Mucosa of descending colon (tissue), 3 donors: Measurements from ENCODE around the gene EHD1. TPM values are rescaled to one million over a fixed set of nuclear protein-coding genes. Genes with fewer than 3 reads are reported as not detected.

Experiments used
- ATAC-seq: fragments of 200-7000 bp; cut with Tn5 transposase; one replicate; pipeline ENCODE4 v1.9.1; 2020; ENCODE audit warnings: mild to moderate bottlenecking, moderate library complexity
- DNase-seq, 3 donors: peaks; one replicate each; pipeline ENCODE4 v3.0.0-alpha.2; 2020
- H3K36me3 ChIP-seq: fragments of 200-600 bp; one replicate; pipeline ENCODE4 v1.8.0; 2021; ENCODE audit warnings: low read depth, mild to moderate bottlenecking
- H3K4me1 ChIP-seq: fragments of 200-600 bp; one replicate; pipeline ENCODE4 v1.8.0; 2021; ENCODE audit warnings: low read depth, mild to moderate bottlenecking
- H3K4me3 ChIP-seq: fragments of 200-600 bp; one replicate; pipeline ENCODE4 v1.8.0; 2021; ENCODE audit warnings: mild to moderate bottlenecking
- H3K9me3 ChIP-seq: fragments of 200-600 bp; one replicate; pipeline ENCODE4 v1.8.0; 2021; ENCODE audit warnings: mild to moderate bottlenecking
- intact Hi-C, 2 donors: fragments of 100-400 bp; cut with DNase I in 1 of 2; cut with micrococcal nuclease in 1 of 2; formaldehyde crosslinking; loops; one replicate each; pipeline versions ENCODE4 v1.11.0 to v1.11.1; 2022; cut with DNase I, micrococcal nuclease
- total RNA-seq, 3 donors: library from RNA; stranded (reverse); fragmentation: NEBNext Ultra II Directional in 2 of 3; extraction: Animal tissue kit (Norgen Biotek cat#: 25700) in 2 of 3; gene quantifications; one replicate each; pipeline versions ENCODE4 v1.2.1 to v1.2.4, GENCODE V29; 2021 to 2023
- TF ChIP-seq, protein P1 (sequence below): fragments of 200-600 bp; IDR thresholded peaks from one replicate; pipeline ENCODE4 v1.8.0; 2022; ENCODE audit warnings: antibody characterized with exemption, mild to moderate bottlenecking
- donor health status: DM: no; HTN: no; CAD: no; lungs with moderate emphysema.
- donor health status: DM: no; HTN: no; CAD: no.
- donor health status: DM: no; HTN: yes; CAD: no.

The EHD1 gene
- total RNA-seq, 3 donors from 2014 or later, result 58.3 to 85.9 (median 81.5) TPM

DNA sequence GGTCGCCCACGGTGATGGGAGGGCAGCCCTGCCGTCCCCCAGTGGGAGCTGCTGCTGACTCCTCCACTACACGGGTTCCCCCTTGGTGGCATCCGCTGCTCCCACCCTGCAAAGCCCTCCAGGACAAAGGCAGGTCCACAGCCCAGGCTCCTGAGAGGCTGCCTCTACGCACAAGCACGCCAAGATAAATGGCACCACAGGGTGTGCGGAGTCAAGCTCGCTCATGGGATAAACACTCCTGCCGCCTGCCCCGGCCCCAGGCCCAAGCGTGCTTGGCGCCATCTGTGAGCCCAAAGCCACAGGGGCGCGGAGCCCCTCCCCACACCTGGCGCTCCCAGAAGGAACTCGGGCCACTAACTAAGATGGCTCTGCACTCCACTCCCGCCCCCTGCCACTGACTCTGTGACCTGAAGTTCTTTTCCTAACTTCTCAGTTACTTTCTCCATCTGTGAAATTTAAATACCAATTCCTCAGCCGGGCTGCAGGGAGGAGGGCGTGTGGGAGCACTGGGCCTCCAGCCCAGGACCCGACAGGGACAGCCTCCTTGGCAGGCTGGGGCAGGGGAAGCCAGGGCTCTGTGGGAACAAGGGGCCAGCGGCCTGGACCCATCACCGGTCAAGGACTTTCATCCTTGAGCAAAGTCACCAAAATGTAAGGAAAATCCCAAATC lies 14.9 kb downstream of the EHD1 start:
- intact Hi-C loops, result no loop called here
- TF ChIP-seq, protein P1, sequence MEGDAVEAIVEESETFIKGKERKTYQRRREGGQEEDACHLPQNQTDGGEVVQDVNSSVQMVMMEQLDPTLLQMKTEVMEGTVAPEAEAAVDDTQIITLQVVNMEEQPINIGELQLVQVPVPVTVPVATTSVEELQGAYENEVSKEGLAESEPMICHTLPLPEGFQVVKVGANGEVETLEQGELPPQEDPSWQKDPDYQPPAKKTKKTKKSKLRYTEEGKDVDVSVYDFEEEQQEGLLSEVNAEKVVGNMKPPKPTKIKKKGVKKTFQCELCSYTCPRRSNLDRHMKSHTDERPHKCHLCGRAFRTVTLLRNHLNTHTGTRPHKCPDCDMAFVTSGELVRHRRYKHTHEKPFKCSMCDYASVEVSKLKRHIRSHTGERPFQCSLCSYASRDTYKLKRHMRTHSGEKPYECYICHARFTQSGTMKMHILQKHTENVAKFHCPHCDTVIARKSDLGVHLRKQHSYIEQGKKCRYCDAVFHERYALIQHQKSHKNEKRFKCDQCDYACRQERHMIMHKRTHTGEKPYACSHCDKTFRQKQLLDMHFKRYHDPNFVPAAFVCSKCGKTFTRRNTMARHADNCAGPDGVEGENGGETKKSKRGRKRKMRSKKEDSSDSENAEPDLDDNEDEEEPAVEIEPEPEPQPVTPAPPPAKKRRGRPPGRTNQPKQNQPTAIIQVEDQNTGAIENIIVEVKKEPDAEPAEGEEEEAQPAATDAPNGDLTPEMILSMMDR, result no peak
- no peaks in the 10 kb centered on the region for H3K36me3 ChIP-seq
- DNase-seq (peak in 1 of 3 donors; percentile 62), ATAC-seq (no peak)
- peaks cover 34% of the 10 kb centered on the region for H3K4me1 ChIP-seq
- no peaks in the 10 kb centered on the region for H3K9me3 ChIP-seq
- H3K4me3 ChIP-seq, result no peak overlapping the region

DNA sequence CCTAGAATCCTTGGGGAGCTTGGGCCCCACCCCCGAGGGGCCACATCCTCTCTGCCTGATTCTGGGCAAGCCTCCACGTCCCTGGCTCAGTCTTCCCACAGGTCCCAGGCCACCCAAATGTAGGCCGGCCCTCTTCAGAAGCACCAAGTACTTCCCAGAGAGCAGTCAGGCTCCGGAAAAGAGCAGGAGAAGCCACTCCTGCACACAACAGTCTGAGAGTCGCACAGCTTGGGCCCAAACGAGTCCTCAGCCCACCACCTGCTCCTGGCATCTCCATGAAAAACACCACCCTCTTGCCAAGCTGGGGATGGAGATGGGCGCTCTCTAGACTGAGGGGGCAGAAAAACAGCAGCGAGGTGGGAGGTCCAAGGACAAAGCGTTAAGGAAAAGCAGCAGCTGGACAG lies 15.4 kb downstream of the EHD1 start:
- Histone ChIP-seq H3K4me3 (no peak overlapping the region), H3K4me1 (peaks cover 30% of the 10 kb centered on the region), H3K36me3 (no peaks in the 10 kb centered on the region), H3K9me3 (no peaks in the 10 kb centered on the region)
- TF ChIP-seq, protein P1, result no peak
- intact Hi-C loops, result no loop called here
- DNase-seq (no peak), ATAC-seq (no peak)

DNA sequence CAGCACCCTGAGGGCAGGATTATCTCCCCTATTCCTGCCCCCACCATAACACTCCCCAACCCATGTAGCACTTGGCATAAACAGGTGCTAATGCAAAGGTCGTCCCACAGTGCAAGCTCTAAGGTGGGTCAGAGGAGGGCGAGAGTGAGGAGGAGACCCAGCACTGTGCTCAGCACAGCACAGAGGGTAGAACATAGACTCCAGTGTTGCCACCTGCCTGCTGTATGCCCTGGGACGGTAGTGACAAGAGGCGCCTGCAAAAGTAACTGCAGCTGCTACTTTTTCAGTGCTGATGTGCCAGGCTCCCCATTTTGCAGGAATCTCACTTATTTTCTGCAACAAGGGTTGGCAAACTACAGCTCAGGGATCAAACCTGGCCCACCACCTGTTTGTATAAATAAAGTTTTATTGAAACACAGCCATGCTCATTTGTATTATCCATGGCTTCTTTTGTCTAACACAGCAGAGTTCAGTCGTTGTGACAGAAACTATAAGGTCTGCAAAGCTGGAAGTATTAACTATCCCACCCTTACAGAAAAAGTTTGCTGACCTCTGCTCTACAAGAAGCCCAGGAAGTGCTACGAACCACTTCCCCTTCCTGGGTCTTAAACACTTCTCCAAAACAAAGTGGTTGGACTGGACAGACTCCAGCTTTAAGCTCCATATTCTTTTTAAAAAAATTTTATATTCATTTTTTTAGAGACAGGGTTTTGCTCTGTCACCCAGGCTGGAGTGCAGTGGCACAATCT lies 17.0 kb downstream of the EHD1 start:
- ATAC-seq (no peak), DNase-seq (no peak)
- intact Hi-C loops, result no loop called here
- peaks cover 41% of the 10 kb centered on the region for H3K4me1 ChIP-seq
- no peaks in the 10 kb centered on the region for H3K36me3 ChIP-seq
- H3K9me3 ChIP-seq, result no peaks in the 10 kb centered on the region
- TF ChIP-seq, protein P1, result no peak
- no peak overlapping the region for H3K4me3 ChIP-seq

DNA sequence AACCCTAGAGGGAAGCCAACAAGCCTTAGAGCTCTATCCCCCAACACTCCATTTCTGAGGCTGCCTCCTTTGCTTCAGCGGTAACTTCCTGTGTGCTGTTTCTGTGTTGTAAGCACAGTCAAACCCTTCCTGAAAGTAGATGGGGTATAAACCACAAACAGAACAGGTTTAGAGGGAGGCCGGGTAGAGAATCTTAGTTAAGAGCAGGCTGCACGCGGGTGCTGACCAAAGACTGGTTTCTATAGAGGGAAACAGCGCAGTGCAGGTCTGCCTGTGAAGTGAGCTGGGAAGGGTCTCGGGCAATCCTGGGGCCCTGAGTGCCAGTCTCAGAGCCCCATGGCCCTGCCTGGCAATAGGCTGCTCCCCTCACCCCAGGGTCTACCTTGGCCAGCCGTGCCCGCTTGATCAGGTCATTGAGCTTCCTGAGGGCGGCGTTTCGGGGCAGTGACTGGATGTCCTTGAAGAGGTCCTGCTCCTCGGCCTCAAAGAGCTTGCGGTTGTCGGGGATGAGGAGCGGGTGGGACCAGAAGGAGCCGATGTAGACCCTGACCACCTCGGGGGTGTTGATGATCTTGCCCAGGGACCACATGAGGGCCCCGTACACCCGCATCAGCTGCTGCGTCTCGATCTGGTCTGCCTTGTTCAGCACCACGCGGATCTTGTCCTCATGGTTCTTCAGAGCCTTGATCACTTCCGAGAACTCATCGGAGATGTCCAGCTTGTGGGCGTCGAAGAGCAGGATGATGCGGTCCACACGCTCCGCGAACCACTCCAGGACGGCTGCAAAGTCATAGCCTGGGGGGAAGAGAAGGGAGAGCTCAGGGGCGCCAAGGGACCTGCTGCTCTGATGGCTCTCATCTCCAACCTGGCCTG lies 18.6 kb downstream of the EHD1 start:
- TF ChIP-seq, protein P1, result no peak
- peak; percentile 37 for ATAC-seq
- no peak overlapping the region for H3K4me3 ChIP-seq
- peak in 2 of 3 donors; percentile 41 to 61 for DNase-seq
- H3K36me3 ChIP-seq, result no peaks in the 10 kb centered on the region
- H3K9me3 ChIP-seq, result no peaks in the 10 kb centered on the region
- peaks cover 55% of the 10 kb centered on the region for H3K4me1 ChIP-seq
- intact Hi-C loops, result no loop called here

DNA sequence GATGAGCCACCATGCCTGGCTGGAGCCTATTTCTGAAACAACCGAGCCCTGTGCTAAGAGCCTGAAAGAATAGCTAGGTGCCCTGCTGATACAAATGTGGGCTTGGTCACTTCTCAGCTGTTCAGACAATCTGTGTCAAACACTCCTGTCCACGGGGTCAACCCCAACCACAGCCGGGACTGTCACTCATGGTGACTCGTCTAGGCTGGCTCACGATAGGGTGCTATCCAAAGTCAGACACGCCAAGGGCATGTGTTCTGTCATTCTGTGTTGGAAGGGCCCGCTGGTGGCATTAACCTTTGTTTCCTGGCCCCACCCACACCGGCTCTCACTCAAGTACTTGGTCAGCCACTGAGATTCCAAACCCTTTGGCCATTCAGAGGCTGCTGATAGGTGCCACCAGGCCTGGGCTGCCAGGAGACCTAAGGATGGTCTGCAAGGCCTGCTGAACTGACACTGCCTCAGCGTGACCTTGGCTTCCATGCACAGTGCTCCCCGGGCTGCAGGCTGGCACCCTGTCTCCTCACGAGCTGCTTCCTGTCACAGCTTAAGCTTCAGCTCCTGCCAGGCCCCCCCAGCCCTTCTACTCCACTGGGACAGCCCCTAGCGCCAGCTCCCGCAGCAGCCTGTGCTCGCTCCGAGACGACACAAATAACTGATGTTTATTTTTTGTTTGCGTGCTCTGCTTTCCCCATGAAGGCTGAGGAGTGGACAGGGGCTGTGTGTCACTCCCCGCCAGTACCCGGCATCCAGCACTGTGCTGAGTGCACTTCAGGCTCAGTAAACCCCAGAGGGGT lies 19.8 kb downstream of the EHD1 start:
- peak; percentile 28 for ATAC-seq
- Histone ChIP-seq H3K4me1 (peaks cover 52% of the 10 kb centered on the region), H3K4me3 (no peak overlapping the region), H3K9me3 (no peaks in the 10 kb centered on the region), H3K36me3 (no peaks in the 10 kb centered on the region)
- TF ChIP-seq, protein P1, result no peak
- intact Hi-C loops, result no loop called here
- DNase-seq, result peak in 2 of 3 donors; percentile 59 to 87
